ENCODE results near the gene MPRIP.

DNA sequence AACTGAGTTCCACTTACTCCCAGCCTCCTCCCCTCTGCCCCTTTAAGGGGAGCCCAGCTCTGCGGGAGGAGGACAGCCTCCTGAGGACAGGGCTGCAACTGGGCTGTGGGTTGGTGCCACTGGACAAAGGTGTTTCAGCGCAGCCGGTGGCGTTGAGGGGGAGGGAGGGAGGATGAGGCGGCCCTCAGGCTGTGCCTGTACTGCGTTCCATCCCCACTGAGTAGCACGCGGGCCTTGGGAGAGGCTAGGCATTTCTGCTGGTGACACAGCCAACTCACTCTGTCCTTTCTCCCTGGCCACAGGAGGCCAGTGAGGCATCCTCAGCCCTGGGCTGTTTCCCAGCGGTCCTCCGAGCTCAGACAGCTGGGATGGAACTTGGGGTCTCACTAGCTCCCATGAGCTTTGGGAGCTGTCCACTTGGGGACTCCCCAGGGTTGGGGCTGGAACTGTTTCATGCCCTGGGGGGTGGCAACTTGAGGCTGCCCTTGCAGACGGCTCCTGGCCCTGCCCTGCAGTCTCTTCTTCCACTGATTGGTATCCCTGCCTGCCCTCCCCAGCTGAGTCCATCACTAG lies 70.5 kb downstream of the MPRIP start:
- TF ChIP-seq EZH2 (IDR thresholded peaks at IDR 0.05; ENCODE audit: borderline replicate concordance, low read depth, low read length, severe bottlenecking), result no peak
- TF ChIP-seq, protein P1, sequence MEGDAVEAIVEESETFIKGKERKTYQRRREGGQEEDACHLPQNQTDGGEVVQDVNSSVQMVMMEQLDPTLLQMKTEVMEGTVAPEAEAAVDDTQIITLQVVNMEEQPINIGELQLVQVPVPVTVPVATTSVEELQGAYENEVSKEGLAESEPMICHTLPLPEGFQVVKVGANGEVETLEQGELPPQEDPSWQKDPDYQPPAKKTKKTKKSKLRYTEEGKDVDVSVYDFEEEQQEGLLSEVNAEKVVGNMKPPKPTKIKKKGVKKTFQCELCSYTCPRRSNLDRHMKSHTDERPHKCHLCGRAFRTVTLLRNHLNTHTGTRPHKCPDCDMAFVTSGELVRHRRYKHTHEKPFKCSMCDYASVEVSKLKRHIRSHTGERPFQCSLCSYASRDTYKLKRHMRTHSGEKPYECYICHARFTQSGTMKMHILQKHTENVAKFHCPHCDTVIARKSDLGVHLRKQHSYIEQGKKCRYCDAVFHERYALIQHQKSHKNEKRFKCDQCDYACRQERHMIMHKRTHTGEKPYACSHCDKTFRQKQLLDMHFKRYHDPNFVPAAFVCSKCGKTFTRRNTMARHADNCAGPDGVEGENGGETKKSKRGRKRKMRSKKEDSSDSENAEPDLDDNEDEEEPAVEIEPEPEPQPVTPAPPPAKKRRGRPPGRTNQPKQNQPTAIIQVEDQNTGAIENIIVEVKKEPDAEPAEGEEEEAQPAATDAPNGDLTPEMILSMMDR (IDR thresholded peaks at IDR 0.05; ENCODE audit: borderline replicate concordance, extremely low read depth, low read length, poor library complexity, severe bottlenecking), result no peak

Data from DND-41 (cell line).